Measurements from ENCODE around the gene USP3. TPM values are rescaled to one million over a fixed set of nuclear protein-coding genes. Genes with fewer than 3 reads are reported as not detected.

Gene USP3
- total and polyA plus RNA-seq, 9 of the 15 experiments (the other 6 are each of a cell fraction or from before 2014, with no cell fraction given): 17.3 to 54.3 (median 34.8) TPM

DNA sequence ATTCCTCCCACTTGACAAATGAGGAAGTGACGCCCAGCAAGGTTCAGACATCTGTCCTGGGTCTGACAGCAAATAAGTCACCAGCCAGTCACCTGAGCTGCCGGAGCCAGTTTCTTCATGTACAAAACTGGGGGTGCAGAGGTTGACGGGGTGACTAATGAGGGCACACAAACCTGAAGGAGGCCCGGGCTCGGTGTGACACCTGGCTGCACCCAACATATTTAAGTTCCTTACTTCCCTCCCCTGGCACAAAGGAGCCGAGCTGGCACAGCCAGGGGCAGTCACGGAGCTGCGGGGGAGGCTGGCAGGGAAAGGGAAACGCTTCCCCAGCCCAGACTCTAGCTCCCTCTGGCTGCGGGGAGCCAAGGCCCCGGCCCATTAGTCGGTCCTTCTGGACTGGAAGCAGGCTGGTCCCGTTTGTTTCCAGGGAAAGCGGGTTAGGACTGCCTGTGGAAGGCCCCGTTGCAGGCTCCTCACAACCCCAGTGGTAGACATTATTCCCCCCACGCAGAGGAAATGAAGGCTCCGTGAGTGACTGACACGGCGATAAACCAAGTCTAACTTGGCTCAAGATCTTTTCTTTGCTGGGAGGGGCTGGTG is 95.1 kb downstream of the USP3 start (continued):
- TF ChIP-seq, protein P1, sequence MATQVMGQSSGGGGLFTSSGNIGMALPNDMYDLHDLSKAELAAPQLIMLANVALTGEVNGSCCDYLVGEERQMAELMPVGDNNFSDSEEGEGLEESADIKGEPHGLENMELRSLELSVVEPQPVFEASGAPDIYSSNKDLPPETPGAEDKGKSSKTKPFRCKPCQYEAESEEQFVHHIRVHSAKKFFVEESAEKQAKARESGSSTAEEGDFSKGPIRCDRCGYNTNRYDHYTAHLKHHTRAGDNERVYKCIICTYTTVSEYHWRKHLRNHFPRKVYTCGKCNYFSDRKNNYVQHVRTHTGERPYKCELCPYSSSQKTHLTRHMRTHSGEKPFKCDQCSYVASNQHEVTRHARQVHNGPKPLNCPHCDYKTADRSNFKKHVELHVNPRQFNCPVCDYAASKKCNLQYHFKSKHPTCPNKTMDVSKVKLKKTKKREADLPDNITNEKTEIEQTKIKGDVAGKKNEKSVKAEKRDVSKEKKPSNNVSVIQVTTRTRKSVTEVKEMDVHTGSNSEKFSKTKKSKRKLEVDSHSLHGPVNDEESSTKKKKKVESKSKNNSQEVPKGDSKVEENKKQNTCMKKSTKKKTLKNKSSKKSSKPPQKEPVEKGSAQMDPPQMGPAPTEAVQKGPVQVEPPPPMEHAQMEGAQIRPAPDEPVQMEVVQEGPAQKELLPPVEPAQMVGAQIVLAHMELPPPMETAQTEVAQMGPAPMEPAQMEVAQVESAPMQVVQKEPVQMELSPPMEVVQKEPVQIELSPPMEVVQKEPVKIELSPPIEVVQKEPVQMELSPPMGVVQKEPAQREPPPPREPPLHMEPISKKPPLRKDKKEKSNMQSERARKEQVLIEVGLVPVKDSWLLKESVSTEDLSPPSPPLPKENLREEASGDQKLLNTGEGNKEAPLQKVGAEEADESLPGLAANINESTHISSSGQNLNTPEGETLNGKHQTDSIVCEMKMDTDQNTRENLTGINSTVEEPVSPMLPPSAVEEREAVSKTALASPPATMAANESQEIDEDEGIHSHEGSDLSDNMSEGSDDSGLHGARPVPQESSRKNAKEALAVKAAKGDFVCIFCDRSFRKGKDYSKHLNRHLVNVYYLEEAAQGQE (IDR thresholded peaks at IDR 0.05; ENCODE audit: borderline replicate concordance): peak; percentile 57; the same call in 1 of the 2 replicates
- TF ChIP-seq, protein P1 (CRISPR knock-in tag; IDR thresholded peaks at IDR 0.05; ENCODE audit: low read depth): no peak
- TF ChIP-seq SOX6 (IDR thresholded peaks at IDR 0.05) (no peak), HOXB6 (CRISPR knock-in tag; IDR thresholded peaks at IDR 0.05; ENCODE audit: borderline replicate concordance) (no peak), MTA2 (IDR thresholded peaks at IDR 0.05; ENCODE audit: low read depth) (no peak), ZNF445 (CRISPR knock-in tag; IDR thresholded peaks at IDR 0.05; ENCODE audit: low read depth) (no peak), RBM22 (IDR thresholded peaks at IDR 0.05; ENCODE audit: low read depth, low read length, poor library complexity, severe bottlenecking) (peak; percentile 7), DACH1 (IDR thresholded peaks at IDR 0.05; ENCODE audit: partially characterized antibody) (no peak), HEY1 (CRISPR knock-in tag; IDR thresholded peaks at IDR 0.05; ENCODE audit: borderline replicate concordance) (no peak), CHCHD3 (CRISPR knock-in tag; IDR thresholded peaks at IDR 0.05) (no peak), MTA3 (IDR thresholded peaks at IDR 0.05; ENCODE audit: borderline replicate concordance) (no peak), RHOXF2B (CRISPR knock-in tag; conservative IDR thresholded peaks at IDR 0.05) (no peak), NCOA4 (IDR thresholded peaks at IDR 0.05; ENCODE audit: partially characterized antibody) (no peak)
- TF ChIP-seq, protein P2, sequence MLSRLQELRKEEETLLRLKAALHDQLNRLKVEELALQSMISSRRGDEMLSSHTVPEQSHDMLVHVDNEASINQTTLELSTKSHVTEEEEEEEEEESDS (CRISPR knock-in tag; IDR thresholded peaks at IDR 0.05): no peak
- TF ChIP-seq, protein P3, sequence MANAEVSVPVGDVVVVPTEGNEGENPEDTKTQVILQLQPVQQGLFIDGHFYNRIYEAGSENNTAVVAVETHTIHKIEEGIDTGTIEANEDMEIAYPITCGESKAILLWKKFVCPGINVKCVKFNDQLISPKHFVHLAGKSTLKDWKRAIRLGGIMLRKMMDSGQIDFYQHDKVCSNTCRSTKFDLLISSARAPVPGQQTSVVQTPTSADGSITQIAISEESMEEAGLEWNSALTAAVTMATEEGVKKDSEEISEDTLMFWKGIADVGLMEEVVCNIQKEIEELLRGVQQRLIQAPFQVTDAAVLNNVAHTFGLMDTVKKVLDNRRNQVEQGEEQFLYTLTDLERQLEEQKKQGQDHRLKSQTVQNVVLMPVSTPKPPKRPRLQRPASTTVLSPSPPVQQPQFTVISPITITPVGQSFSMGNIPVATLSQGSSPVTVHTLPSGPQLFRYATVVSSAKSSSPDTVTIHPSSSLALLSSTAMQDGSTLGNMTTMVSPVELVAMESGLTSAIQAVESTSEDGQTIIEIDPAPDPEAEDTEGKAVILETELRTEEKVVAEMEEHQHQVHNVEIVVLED (CRISPR knock-in tag; IDR thresholded peaks at IDR 0.05): no peak

Measured in K562 (cell line).